ENCODE results near the gene DRD4.

Gene DRD4

GRCh38 chr11:636511-637332 lies at the start of gene DRD4:
Gene DRD4 (plus strand): TSS chr11:637269. CDS start chr11:637305, 36 bp downstream.
- no peak for DNase-seq (ENCODE audit: low spot score)

GRCh38 chr11:587546-587945 lies 49.5 kb upstream of the DRD4 start:
- no peak for DNase-seq (ENCODE audit: low spot score)

GRCh38 chr11:587978-588380 lies 49.1 kb upstream of the DRD4 start:
- peak; percentile 68 for DNase-seq (ENCODE audit: low spot score)

- DNase-seq (ENCODE audit: low spot score), result no peak
Measured at GRCh38 chr11:589798-590197, 47.3 kb upstream of the DRD4 start.

- DNase-seq (ENCODE audit: low spot score), result no peak
Measured at GRCh38 chr11:590997-591396, 46.1 kb upstream of the DRD4 start.

- no peak for DNase-seq (ENCODE audit: low spot score)
Measured at GRCh38 chr11:592501-592900, 44.6 kb upstream of the DRD4 start.

- DNase-seq (ENCODE audit: low spot score), result no peak
Measured at GRCh38 chr11:592918-593317, 44.2 kb upstream of the DRD4 start.

- no peak for DNase-seq (ENCODE audit: low spot score)
Measured at GRCh38 chr11:593347-593746, 43.7 kb upstream of the DRD4 start.

GRCh38 chr11:595400-595799 lies 41.7 kb upstream of the DRD4 start:
- DNase-seq (ENCODE audit: low spot score), result no peak

GRCh38 chr11:596374-596773 lies 40.7 kb upstream of the DRD4 start:
- no peak for DNase-seq (ENCODE audit: low spot score)

- no peak for DNase-seq (ENCODE audit: low spot score)
Measured at GRCh38 chr11:597166-597725, 39.8 kb upstream of the DRD4 start.

- DNase-seq (ENCODE audit: low spot score), result no peak
Measured at GRCh38 chr11:598005-598680, 38.9 kb upstream of the DRD4 start.

GRCh38 chr11:601573-602245 lies 35.4 kb upstream of the DRD4 start:
- DNase-seq (ENCODE audit: low spot score), result no peak

- no peak for DNase-seq (ENCODE audit: low spot score)
Measured at GRCh38 chr11:603154-603553, 33.9 kb upstream of the DRD4 start.

GRCh38 chr11:605286-606129 lies 31.6 kb upstream of the DRD4 start:
- no peak for DNase-seq (ENCODE audit: low spot score)

GRCh38 chr11:606245-606644 lies 30.8 kb upstream of the DRD4 start:
- DNase-seq (ENCODE audit: low spot score), result no peak

- DNase-seq (ENCODE audit: low spot score), result no peak
Measured at GRCh38 chr11:607020-607780, 29.9 kb upstream of the DRD4 start.

GRCh38 chr11:607971-608659 lies 29.0 kb upstream of the DRD4 start:
- no peak for DNase-seq (ENCODE audit: low spot score)

GRCh38 chr11:608791-609251 lies 28.2 kb upstream of the DRD4 start:
- no peak for DNase-seq (ENCODE audit: low spot score)

- no peak for DNase-seq (ENCODE audit: low spot score)
Measured at GRCh38 chr11:609341-609811, 27.7 kb upstream of the DRD4 start.

All from kidney capillary endothelial cell (primary cell).